CD4-positive, alpha-beta T cell treated with Interferon gamma for 1 hour (primary cell): ENCODE measurements around the gene POLR1H.

Source experiments
- DNase-seq: peaks from one replicate; pipeline ENCODE4 v3.0.0-alpha.2; 2020

The POLR1H gene

GRCh38 chr6:30097902-30098768, 37.1 kb downstream of the POLR1H start:
- DNase-seq = no peak

- DNase-seq = no peak
Measured at GRCh38 chr6:30100154-30100553, 39.1 kb downstream of the POLR1H start.

GRCh38 chr6:30100585-30101443, 39.7 kb downstream of the POLR1H start:
- DNase-seq = no peak

GRCh38 chr6:30101444-30102413, 40.7 kb downstream of the POLR1H start:
- peak; percentile 69 for DNase-seq

- DNase-seq = peak; percentile 18
Measured at GRCh38 chr6:30102414-30102969, 41.4 kb downstream of the POLR1H start.

GRCh38 chr6:30102970-30103871, 42.2 kb downstream of the POLR1H start:
- peak; percentile 81 for DNase-seq

- DNase-seq = no peak
Measured at GRCh38 chr6:30103872-30104179, 42.8 kb downstream of the POLR1H start.

- no peak for DNase-seq
Measured at GRCh38 chr6:30104661-30105060, 43.6 kb downstream of the POLR1H start.

GRCh38 chr6:30111266-30111856, 50.3 kb downstream of the POLR1H start:
- DNase-seq = no peak

- DNase-seq = no peak
Measured at GRCh38 chr6:30112402-30112994, 51.4 kb downstream of the POLR1H start.

- no peak for DNase-seq
Measured at GRCh38 chr6:30113003-30113759, 52.1 kb downstream of the POLR1H start, which contains the start of gene TRIM31. Gene TRIM31 (minus strand): TSS chr6:30113090. CDS start chr6:30112805, 285 bp downstream.

- DNase-seq = no peak
Measured at GRCh38 chr6:30113841-30114240, 52.8 kb downstream of the POLR1H start.
